Vagina (tissue), 2 donors: ENCODE results near the gene MARCHF9.

Source experiments
- POLR2A ChIP-seq, 2 donors: fragments of 450-650 bp; IDR thresholded peaks; one replicate each; pipeline ENCODE4 v1.6.1; 2017; ENCODE audit warnings: antibody characterized with exemption in 2 of 2, mild to moderate bottlenecking in 2 of 2, moderate library complexity in 2 of 2
- TF ChIP-seq, protein P1 (sequence below), 3 experiments: fragments of 450-650 bp in 2 of 3; fragments of 200-600 bp in 1 of 3; sonication (generic) in 1 of 3; IDR thresholded peaks; one replicate each; pipeline ENCODE4 v1.5.1; 2017 to 2019; ENCODE audit warnings: antibody characterized with exemption in 3 of 3, mild to moderate bottlenecking in 2 of 3, moderate library complexity in 2 of 3

DNA sequence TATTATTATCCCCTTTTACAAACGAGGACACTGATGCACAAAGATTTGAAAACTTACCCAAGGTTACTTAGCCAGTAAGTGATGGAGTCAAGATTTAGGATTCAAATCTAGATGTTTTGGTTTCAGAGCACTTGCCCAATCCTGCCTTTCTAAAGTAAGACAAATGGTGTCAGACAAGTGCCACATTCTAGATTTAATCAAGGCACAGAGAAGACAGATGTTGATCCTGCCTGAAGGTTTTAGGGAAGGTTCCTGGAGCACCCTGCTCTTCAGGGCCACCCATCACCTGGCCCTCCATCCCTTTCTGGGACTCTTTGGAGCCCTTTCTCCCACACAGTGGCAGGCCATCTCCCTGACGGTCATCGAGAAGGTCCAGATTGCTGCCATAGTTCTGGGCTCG is 2.9 kb downstream of the MARCHF9 start:
- TF ChIP-seq POLR2A (IDR thresholded peaks at IDR 0.05) = no peak
- TF ChIP-seq, protein P1, sequence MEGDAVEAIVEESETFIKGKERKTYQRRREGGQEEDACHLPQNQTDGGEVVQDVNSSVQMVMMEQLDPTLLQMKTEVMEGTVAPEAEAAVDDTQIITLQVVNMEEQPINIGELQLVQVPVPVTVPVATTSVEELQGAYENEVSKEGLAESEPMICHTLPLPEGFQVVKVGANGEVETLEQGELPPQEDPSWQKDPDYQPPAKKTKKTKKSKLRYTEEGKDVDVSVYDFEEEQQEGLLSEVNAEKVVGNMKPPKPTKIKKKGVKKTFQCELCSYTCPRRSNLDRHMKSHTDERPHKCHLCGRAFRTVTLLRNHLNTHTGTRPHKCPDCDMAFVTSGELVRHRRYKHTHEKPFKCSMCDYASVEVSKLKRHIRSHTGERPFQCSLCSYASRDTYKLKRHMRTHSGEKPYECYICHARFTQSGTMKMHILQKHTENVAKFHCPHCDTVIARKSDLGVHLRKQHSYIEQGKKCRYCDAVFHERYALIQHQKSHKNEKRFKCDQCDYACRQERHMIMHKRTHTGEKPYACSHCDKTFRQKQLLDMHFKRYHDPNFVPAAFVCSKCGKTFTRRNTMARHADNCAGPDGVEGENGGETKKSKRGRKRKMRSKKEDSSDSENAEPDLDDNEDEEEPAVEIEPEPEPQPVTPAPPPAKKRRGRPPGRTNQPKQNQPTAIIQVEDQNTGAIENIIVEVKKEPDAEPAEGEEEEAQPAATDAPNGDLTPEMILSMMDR (IDR thresholded peaks at IDR 0.05) = no peak
